ENCODE data around the gene CALHM2.

Gene CALHM2

GRCh38 chr10:103415581-103415980, 36.6 kb downstream of the CALHM2 start:
- DNase-seq, result no peak

- no peak for DNase-seq
Measured at GRCh38 chr10:103413564-103413963, 38.6 kb downstream of the CALHM2 start.

- DNase-seq, result no peak
Measured at GRCh38 chr10:103397191-103397825, 54.9 kb downstream of the CALHM2 start.

- no peak for DNase-seq
Measured at GRCh38 chr10:103396789-103397087, 55.4 kb downstream of the CALHM2 start.
